GM12878 (cell line): ENCODE data around the gene HCRT. TPM values are rescaled to one million over a fixed set of nuclear protein-coding genes. Genes with fewer than 3 reads are reported as not detected.

Source experiments
- ATAC-seq: fragments of 200-7000 bp; cut with Tn5 transposase; 3 replicates; pipeline ENCODE4 v1.9.1; 2020; ENCODE audit warnings: mild to moderate bottlenecking, moderate library complexity
- BruUV-seq: library from RNA; stranded (reverse); fragments of 400-500 nt; replicated peaks from 2 replicates; lab custom pipeline; 2021; lab: Mats Ljungman, UMichigan
- CTCF ChIA-PET: fragments of 300-600 bp; sonication (Branson Sonifier 250); formaldehyde crosslinking; extraction: SDS; loops from one replicate; lab custom pipeline; 2021; ENCODE audit warnings: inconsistent platforms; lab: Yijun Ruan, JAX
- POLR2A ChIA-PET: fragments of 350-600 bp; formaldehyde crosslinking; extraction: SDS; loops from one replicate; lab custom pipeline; 2021; ENCODE audit warnings: inconsistent platforms; lab: Charles Lee
- RAD21 ChIA-PET: fragments of 300-600 bp; sonication (Branson Sonifier 250); formaldehyde crosslinking; loops from one replicate; lab custom pipeline; 2023; ENCODE audit warnings: antibody characterized with exemption; ENCODE audit not compliant: unreplicated experiment; lab: Charles Lee
- SMC1A ChIA-PET: fragments of 300-600 bp; sonication (Branson Sonifier 250); formaldehyde crosslinking; loops from one replicate; lab custom pipeline; 2023; ENCODE audit not compliant: unreplicated experiment, uncharacterized antibody; lab: Charles Lee
- DNase-seq: peaks from one replicate; pipeline ENCODE4 v3.0.0-alpha.2; 2011; ENCODE audit warnings: low read depth, low spot score
- FAIRE-seq: peaks from 3 replicates; lab custom pipeline; 2011; peaks lifted over from hg19 to GRCh38; lab: Jason Lieb, UNC
- H2AFZ ChIP-seq: 2 replicates; pipeline ENCODE4 v1.6.0; 2011; ENCODE audit warnings: low read depth, low read length, control low read depth; ENCODE audit not compliant: control insufficient read depth
- H3K27ac ChIP-seq: 2 replicates; pipeline ENCODE4 v1.5.1; 2011; ENCODE audit warnings: control low read depth; ENCODE audit not compliant: control insufficient read depth, insufficient read depth
- H3K27me3 ChIP-seq, 2 experiments: replicated peaks in 1 of 2; 2 replicates each; pipeline versions ENCODE4 v1.6.0 to v1.6.1; 2011; ENCODE audit warnings: low read length in 1 of 2; ENCODE audit not compliant: control insufficient read depth in 2 of 2, insufficient read depth in 2 of 2
- H3K36me3 ChIP-seq, 2 experiments: 2 replicates each; pipeline ENCODE4 v1.5.1; 2011; ENCODE audit warnings: low read length in 1 of 2; ENCODE audit not compliant: control insufficient read depth in 2 of 2, insufficient read depth in 2 of 2
- H3K4me1 ChIP-seq: 2 replicates; pipeline ENCODE4 v1.6.1; 2011; ENCODE audit warnings: mild to moderate bottlenecking, low read length, moderate library complexity, mixed read lengths; ENCODE audit not compliant: control insufficient read depth, insufficient read depth
- H3K4me2 ChIP-seq: 2 replicates; pipeline ENCODE4 v1.6.0; 2011; ENCODE audit warnings: control low read depth; ENCODE audit not compliant: control insufficient read depth, insufficient read depth
- H3K4me3 ChIP-seq: fragments of 200-600 bp; sonication (generic); 2 replicates; pipeline ENCODE4 v1.5.1; 2016
- H3K79me2 ChIP-seq: 2 replicates; pipeline ENCODE4 v1.6.0; 2011; ENCODE audit warnings: low read length; ENCODE audit not compliant: control insufficient read depth, insufficient read depth
- H3K9ac ChIP-seq: 2 replicates; pipeline ENCODE4 v1.8.0; 2011; ENCODE audit warnings: low read length, control low read depth, mixed read lengths; ENCODE audit not compliant: control insufficient read depth, insufficient read depth
- H3K9me3 ChIP-seq: replicated peaks from 3 replicates; pipeline ENCODE4 v1.5.1; 2011; ENCODE audit warnings: mild to moderate bottlenecking, low read length; ENCODE audit not compliant: control insufficient read depth, insufficient read depth
- H4K20me1 ChIP-seq: 2 replicates; pipeline ENCODE4 v1.6.0; 2011; ENCODE audit not compliant: control insufficient read depth, insufficient read depth
- POLR2A ChIP-seq: IDR thresholded peaks from 2 replicates; pipeline ENCODE4 v1.6.1; 2011; ENCODE audit warnings: low read depth, mild to moderate bottlenecking, low read length
- WGBS: methylation state at CpG from one replicate; pipeline ENCODE4 v1.1.6; 2016; ENCODE audit warnings: low lambda C conversion rate; ENCODE audit not compliant: insufficient replicate concordance, insufficient coverage; ENCODE audit errors: missing lambda C conversion rate; 5-methylcytosine and 5-hydroxymethylcytosine counted together
- in situ Hi-C: fragments of 300-500 bp; cut with MboI; formaldehyde crosslinking; loops from 9 replicates; pipeline ENCODE4 v1.14.3; 2018; ENCODE audit warnings: mixed read lengths
- intact Hi-C: fragments of 100-400 bp; cut with micrococcal nuclease; formaldehyde crosslinking; loops from one replicate; pipeline ENCODE4 v1.14.2; 2022; ENCODE audit not compliant: unreplicated experiment
- polyA plus RNA-seq, 11 experiments: library from polyadenylated mRNA; depleted of rRNA in 4 of 11; unstranded in 6 of 11; stranded (reverse) in 5 of 11; fragments of >200 nt; fragmentation: Nextera tagmentation in 4 of 11; fragmentation: Illumina TruSeq in 1 of 11; extraction: Ambion mirVana in 4 of 11; extraction: Trizol in 1 of 11; gene quantifications; 1 replicate in 1 of 11; 2 replicates in 10 of 11; pipeline versions ENCODE4 v1.2.1 to v1.2.3, GENCODE V29; 2011 to 2016; ENCODE audit warnings: inconsistent platforms in 2 of 11, missing spikeins in 2 of 11, low read depth in 1 of 11
- total RNA-seq, 4 experiments: library from RNA; depleted of rRNA in 3 of 4; stranded (reverse); fragments of >200 nt in 3 of 4; fragmentation: Illumina TruSeq in 1 of 4; extraction: Trizol in 1 of 4; gene quantifications; 2 replicates each; pipeline versions ENCODE4 v1.2.1 to v1.2.3, GENCODE V29; 2013 to 2021
- TF ChIP-seq, protein P1 (sequence below): fragments of 450-650 bp; IDR thresholded peaks from 2 replicates; pipeline ENCODE4 v1.6.1; 2018; ENCODE audit warnings: borderline replicate concordance, mild to moderate bottlenecking; ENCODE audit not compliant: partially characterized antibody

HCRT gene
- total and polyA plus RNA-seq, 10 of the 15 experiments (the other 5 are each of a cell fraction or from before 2014, with no cell fraction given) = 0.41 TPM; not detected in 9

DNA sequence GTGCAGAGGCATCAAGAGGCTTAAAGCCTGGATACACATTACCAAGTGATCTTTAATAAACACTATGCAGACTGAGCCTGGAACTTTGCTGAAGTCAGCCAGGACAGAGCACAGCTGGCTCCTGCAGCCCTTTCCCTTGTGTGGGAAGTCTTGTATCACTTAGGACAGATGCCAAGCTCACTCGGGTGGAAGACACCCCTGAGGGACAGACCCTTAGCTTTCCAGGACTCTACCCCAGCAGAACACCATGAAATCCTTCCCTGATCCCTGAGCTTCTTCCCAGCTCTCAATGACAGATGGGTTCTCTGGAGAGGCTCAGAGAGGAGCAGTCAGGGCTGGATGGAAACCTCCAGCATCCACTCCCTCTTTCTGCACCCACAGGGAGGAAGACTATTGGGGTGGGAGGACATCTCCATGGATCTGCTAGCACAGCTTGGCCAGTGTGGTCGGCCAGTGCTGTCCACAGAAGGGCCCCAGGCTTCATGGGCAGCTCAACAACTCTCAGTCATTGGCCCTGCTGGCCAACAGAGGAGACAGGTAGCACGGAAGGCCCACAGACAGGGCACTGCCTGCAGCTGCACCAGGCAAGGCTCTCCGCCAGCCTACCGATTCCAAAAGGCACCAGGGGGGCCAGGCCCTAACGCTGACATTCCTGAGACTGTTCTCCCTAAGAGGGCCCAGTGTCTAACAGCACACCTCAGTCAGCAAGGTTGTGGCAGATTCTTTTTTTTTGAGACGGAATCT, 46.3 kb downstream of the HCRT start:
- in situ Hi-C loops = no loop called here
- TF ChIP-seq, protein P1, sequence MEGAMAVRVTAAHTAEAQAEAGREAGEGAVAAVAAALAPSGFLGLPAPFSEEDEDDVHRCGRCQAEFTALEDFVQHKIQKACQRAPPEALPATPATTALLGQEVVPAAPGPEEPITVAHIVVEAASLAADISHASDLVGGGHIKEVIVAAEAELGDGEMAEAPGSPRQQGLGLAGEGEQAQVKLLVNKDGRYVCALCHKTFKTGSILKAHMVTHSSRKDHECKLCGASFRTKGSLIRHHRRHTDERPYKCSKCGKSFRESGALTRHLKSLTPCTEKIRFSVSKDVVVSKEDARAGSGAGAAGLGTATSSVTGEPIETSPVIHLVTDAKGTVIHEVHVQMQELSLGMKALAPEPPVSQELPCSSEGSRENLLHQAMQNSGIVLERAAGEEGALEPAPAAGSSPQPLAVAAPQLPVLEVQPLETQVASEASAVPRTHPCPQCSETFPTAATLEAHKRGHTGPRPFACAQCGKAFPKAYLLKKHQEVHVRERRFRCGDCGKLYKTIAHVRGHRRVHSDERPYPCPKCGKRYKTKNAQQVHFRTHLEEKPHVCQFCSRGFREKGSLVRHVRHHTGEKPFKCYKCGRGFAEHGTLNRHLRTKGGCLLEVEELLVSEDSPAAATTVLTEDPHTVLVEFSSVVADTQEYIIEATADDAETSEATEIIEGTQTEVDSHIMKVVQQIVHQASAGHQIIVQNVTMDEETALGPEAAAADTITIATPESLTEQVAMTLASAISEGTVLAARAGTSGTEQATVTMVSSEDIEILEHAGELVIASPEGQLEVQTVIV = no peak
- TF ChIP-seq POLR2A = 0 out of 2 replicates have a peak, but pooled peaks have one; percentile 23
- TF ChIP-seq, all 136 proteins: peak for 1
- ChIA-PET RAD21 (interaction anchor here (1.1 kb wide), 1 partner anchor 43 kb away, joined by 3 read pairs; no protein-coding TSS in a partner anchor), POLR2A (no interaction called here), CTCF (interaction anchor here (0.7 to 3.0 kb wide), 2 partner anchors 9 to 43 kb away, joined by 3 to 10 read pairs; no protein-coding TSS in a partner anchor), SMC1A (interaction anchor here (1.1 to 1.8 kb wide), 2 partner anchors 15 to 64 kb away, joined by 3 to 4 read pairs; no protein-coding TSS in a partner anchor)
- no peak for DNase-seq
- no TSS peak for BruUV-seq
- Histone ChIP-seq H3K36me3 (peaks cover 8 to 11% of the 10 kb centered on the region in 2 experiments; a peak in 3 of 4 replicates), H3K4me3 (no peak overlapping the region), H3K27me3 (no peaks in the 10 kb centered on the region), H3K4me1 (peaks cover 5% of the 10 kb centered on the region), H3K4me2 (no peak overlapping the region), H2AFZ (no peak overlapping the region), H3K79me2 (peaks cover 42% of the 10 kb centered on the region), H3K27ac (no peak overlapping the region), H4K20me1 (peaks cover 11% of the 10 kb centered on the region; the same call in 1 of the 2 replicates), H3K9ac (no peak overlapping the region), H3K9me3 (no peaks in the 10 kb centered on the region)
- WGBS = 97% methylated on average over 7 of the region's 7 CpGs
- ATAC-seq = no peak
- intact Hi-C loops = no loop called here
- no peak for FAIRE-seq
